ENCODE data around the gene UBTF.

UBTF gene

DNA sequence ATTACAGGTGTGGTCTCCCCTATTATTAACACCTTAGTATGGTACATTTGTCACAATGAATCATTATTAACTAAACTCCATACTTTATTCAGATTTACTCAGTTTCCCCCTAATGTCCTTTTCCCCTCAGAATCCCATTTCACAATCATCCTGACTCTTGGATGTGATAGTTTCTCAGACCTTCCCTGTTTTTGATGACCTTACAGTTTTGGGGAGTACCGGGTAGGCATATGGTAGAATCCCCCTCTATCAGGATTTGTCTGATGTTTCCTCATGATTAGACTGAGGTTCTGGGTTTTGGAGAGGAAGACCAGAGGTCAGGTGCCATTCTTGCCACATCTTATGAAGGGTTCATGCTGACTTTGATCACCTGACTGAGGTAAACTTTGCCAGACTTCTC is 55.0 kb downstream of the UBTF start:
- DNase-seq: no peak

GRCh38 chr17:44159519-44160210 is 59.8 kb downstream of the UBTF start:
- no peak for DNase-seq

- no peak for DNase-seq
Measured at GRCh38 chr17:44155488-44155887, 64.0 kb downstream of the UBTF start.
